ENCODE measurements around the gene RHCG.

Gene RHCG

GRCh38 chr15:89515477-89515876 lies 19.1 kb upstream of the RHCG start:
- H3K27ac Mint-ChIP-seq, result no peak overlapping the region
- no peaks in the 10 kb centered on the region for H3K4me1 Mint-ChIP-seq (ENCODE audit: low read depth)
- H3K27me3 Mint-ChIP-seq (ENCODE audit: low read depth), result peaks cover 22% of the 10 kb centered on the region
- H3K9me3 Mint-ChIP-seq, result no peaks in the 10 kb centered on the region
- no peak for DNase-seq (ENCODE audit: low spot score)
- H3K4me3 Mint-ChIP-seq, result no peak overlapping the region
- no peaks in the 10 kb centered on the region for H3K36me3 Mint-ChIP-seq (ENCODE audit: low read depth)

- no peaks in the 10 kb centered on the region for H3K4me1 Mint-ChIP-seq (ENCODE audit: low read depth)
- H3K36me3 Mint-ChIP-seq (ENCODE audit: low read depth), result no peaks in the 10 kb centered on the region
- no peak for DNase-seq (ENCODE audit: low spot score)
- no peaks in the 10 kb centered on the region for H3K9me3 Mint-ChIP-seq
- H3K27me3 Mint-ChIP-seq (ENCODE audit: low read depth), result peaks cover 27% of the 10 kb centered on the region
- H3K4me3 Mint-ChIP-seq, result no peak overlapping the region
- no peak overlapping the region for H3K27ac Mint-ChIP-seq
These were observed 18.4 kb upstream of the RHCG start for GRCh38 chr15:89514596-89515406.

DNA sequence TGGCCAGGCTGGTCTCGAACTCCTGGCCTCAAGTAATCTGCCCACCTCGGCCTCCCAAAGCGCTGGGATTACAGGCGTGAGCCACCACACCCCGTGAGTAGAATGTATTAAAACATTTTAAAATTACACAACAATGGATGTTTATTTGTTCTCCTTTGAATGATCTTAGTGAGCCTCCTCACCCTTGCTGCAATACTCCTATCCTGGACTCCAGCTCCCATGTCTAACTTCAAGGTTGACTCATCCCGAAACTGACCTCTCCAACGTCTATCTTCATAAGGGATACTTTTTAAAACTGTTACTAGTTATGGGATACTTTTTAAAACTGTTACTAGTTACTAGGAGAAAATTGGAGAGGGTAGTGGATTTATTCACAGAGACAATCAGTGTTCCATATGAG lies 17.8 kb upstream of the RHCG start:
- no peaks in the 10 kb centered on the region for H3K4me1 Mint-ChIP-seq (ENCODE audit: low read depth)
- H3K27ac Mint-ChIP-seq, result no peak overlapping the region
- no peak for DNase-seq (ENCODE audit: low spot score)
- H3K36me3 Mint-ChIP-seq (ENCODE audit: low read depth), result no peaks in the 10 kb centered on the region
- H3K4me3 Mint-ChIP-seq, result no peak overlapping the region
- H3K27me3 Mint-ChIP-seq (ENCODE audit: low read depth), result peaks cover 26% of the 10 kb centered on the region
- no peaks in the 10 kb centered on the region for H3K9me3 Mint-ChIP-seq

DNA sequence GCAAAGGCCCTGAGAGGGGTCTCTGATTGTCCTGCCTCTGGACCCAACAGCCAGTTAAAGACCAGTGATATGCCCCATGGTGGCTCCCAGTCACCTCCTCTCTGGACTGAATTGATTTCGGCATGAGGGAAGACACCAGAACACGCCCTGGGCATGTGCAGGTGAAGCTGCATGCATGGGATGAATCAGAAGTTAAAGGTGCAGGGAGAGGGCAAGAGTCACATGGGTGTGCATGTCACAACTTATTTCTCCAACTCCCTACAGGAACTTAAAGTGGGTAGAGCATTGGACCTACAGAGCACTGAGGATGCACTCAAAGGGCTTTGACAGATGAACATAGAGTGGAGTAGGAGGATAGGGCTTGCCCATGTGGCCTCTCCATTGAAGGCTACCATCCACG lies 16.9 kb upstream of the RHCG start:
- Mint-ChIP-seq H3K36me3 (ENCODE audit: low read depth) (no peaks in the 10 kb centered on the region), H3K9me3 (no peaks in the 10 kb centered on the region), H3K27ac (no peak overlapping the region), H3K4me3 (no peak overlapping the region), H3K4me1 (ENCODE audit: low read depth) (no peaks in the 10 kb centered on the region), H3K27me3 (ENCODE audit: low read depth) (peaks cover 26% of the 10 kb centered on the region)
- DNase-seq (ENCODE audit: low spot score), result no peak

- H3K27me3 Mint-ChIP-seq (ENCODE audit: low read depth), result peaks cover 25% of the 10 kb centered on the region
- DNase-seq (ENCODE audit: low spot score), result no peak
- H3K36me3 Mint-ChIP-seq (ENCODE audit: low read depth), result no peaks in the 10 kb centered on the region
- H3K9me3 Mint-ChIP-seq, result no peaks in the 10 kb centered on the region
- no peak overlapping the region for H3K4me3 Mint-ChIP-seq
- H3K4me1 Mint-ChIP-seq (ENCODE audit: low read depth), result no peaks in the 10 kb centered on the region
- no peak overlapping the region for H3K27ac Mint-ChIP-seq
These were observed 16.2 kb upstream of the RHCG start for GRCh38 chr15:89512631-89513030.

DNA sequence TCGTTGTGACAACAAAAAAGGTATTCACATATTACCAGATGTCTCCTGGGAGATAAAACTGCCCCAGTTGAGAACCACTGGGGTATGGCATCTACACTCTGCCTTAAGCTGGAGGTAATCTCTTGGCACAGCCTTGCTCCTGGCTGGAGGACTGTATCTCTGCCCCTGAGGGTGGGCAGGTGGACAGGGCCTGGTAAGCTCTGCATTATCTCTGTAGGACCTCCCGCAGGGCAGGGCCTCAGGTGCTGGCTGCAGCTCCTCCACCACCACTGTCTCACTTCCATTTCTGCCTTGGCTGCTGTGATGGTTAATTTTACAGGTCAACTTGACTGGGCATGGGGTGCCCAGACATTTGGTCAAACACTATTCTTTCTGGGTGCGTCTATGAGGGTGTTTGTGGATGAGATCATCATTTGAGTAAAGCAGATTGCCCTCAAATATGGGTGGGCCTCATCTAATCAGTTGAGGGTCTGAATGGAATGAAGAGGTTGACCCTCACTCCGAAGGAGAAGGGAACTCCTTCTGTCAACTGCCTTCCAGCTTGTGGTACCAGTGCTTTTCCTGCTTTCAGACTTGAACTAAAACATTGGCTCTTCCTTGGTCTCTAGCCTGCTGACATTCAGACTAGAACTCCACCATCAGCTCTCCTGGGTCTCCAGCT lies 9.8 kb upstream of the RHCG start:
- Mint-ChIP-seq H3K36me3 (ENCODE audit: low read depth) (no peaks in the 10 kb centered on the region), H3K4me1 (ENCODE audit: low read depth) (no peaks in the 10 kb centered on the region), H3K9me3 (no peaks in the 10 kb centered on the region), H3K27ac (no peak overlapping the region), H3K4me3 (no peak overlapping the region), H3K27me3 (ENCODE audit: low read depth) (peaks cover 12% of the 10 kb centered on the region)
- no peak for DNase-seq (ENCODE audit: low spot score)

GRCh38 chr15:89504166-89504565 lies 7.8 kb upstream of the RHCG start:
- no peaks in the 10 kb centered on the region for H3K4me1 Mint-ChIP-seq (ENCODE audit: low read depth)
- no peak overlapping the region for H3K4me3 Mint-ChIP-seq
- H3K27ac Mint-ChIP-seq, result no peak overlapping the region
- DNase-seq (ENCODE audit: low spot score), result no peak
- no peaks in the 10 kb centered on the region for H3K9me3 Mint-ChIP-seq
- no peaks in the 10 kb centered on the region for H3K36me3 Mint-ChIP-seq (ENCODE audit: low read depth)
- H3K27me3 Mint-ChIP-seq (ENCODE audit: low read depth), result peaks cover 7% of the 10 kb centered on the region

GRCh38 chr15:89502867-89503595 lies 6.6 kb upstream of the RHCG start:
- Mint-ChIP-seq H3K36me3 (ENCODE audit: low read depth) (no peaks in the 10 kb centered on the region), H3K27me3 (ENCODE audit: low read depth) (peaks cover 14% of the 10 kb centered on the region), H3K4me1 (ENCODE audit: low read depth) (no peaks in the 10 kb centered on the region), H3K4me3 (no peak overlapping the region), H3K9me3 (no peaks in the 10 kb centered on the region), H3K27ac (no peak overlapping the region)
- no peak for DNase-seq (ENCODE audit: low spot score)

- peaks cover 22% of the 10 kb centered on the region for H3K27me3 Mint-ChIP-seq (ENCODE audit: low read depth)
- H3K4me1 Mint-ChIP-seq (ENCODE audit: low read depth), result no peaks in the 10 kb centered on the region
- no peak overlapping the region for H3K4me3 Mint-ChIP-seq
- H3K9me3 Mint-ChIP-seq, result no peaks in the 10 kb centered on the region
- no peak for DNase-seq (ENCODE audit: low spot score)
- no peaks in the 10 kb centered on the region for H3K36me3 Mint-ChIP-seq (ENCODE audit: low read depth)
- H3K27ac Mint-ChIP-seq, result no peak overlapping the region
These were observed 5.3 kb upstream of the RHCG start for GRCh38 chr15:89501646-89502045.

GRCh38 chr15:89500397-89501270 lies 4.3 kb upstream of the RHCG start:
- Mint-ChIP-seq H3K4me1 (ENCODE audit: low read depth) (peaks cover 2% of the 10 kb centered on the region), H3K36me3 (ENCODE audit: low read depth) (no peaks in the 10 kb centered on the region), H3K9me3 (no peaks in the 10 kb centered on the region), H3K27me3 (ENCODE audit: low read depth) (peaks cover 30% of the 10 kb centered on the region), H3K27ac (no peak overlapping the region), H3K4me3 (no peak overlapping the region)
- DNase-seq (ENCODE audit: low spot score), result no peak

- no peak for DNase-seq (ENCODE audit: low spot score)
- Mint-ChIP-seq H3K4me3 (no peak overlapping the region), H3K27me3 (ENCODE audit: low read depth) (peaks cover 34% of the 10 kb centered on the region), H3K4me1 (ENCODE audit: low read depth) (peaks cover 3% of the 10 kb centered on the region), H3K27ac (no peak overlapping the region), H3K9me3 (no peaks in the 10 kb centered on the region), H3K36me3 (ENCODE audit: low read depth) (no peaks in the 10 kb centered on the region)
These were observed 2.8 kb upstream of the RHCG start for GRCh38 chr15:89499156-89499555.

DNA sequence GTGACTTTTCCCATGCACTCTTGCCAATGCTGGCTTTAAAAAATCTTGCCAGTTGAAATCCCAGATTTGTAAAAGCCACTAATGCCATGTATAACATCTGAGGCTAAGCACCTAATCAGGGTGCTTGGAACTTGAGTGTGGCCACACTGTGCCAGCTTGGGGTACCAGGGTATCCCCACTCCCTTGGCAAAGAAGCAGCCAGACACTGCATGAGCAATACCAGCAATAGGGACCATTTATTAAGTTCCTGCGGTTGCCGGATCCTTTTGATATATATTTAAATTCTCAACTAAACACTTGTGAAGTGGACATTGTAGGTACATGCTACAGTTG lies 2.2 kb upstream of the RHCG start:
- Mint-ChIP-seq H3K4me3 (no peak overlapping the region), H3K36me3 (ENCODE audit: low read depth) (no peaks in the 10 kb centered on the region), H3K27ac (no peak overlapping the region), H3K9me3 (no peaks in the 10 kb centered on the region), H3K27me3 (ENCODE audit: low read depth) (peaks cover 34% of the 10 kb centered on the region), H3K4me1 (ENCODE audit: low read depth) (peaks cover 3% of the 10 kb centered on the region)
- no peak for DNase-seq (ENCODE audit: low spot score)

GRCh38 chr15:89497231-89497630 lies 848 bp upstream of the RHCG start:
- H3K4me3 Mint-ChIP-seq, result no peak overlapping the region
- no peaks in the 10 kb centered on the region for H3K9me3 Mint-ChIP-seq
- H3K27ac Mint-ChIP-seq, result no peak overlapping the region
- H3K36me3 Mint-ChIP-seq (ENCODE audit: low read depth), result no peaks in the 10 kb centered on the region
- peaks cover 34% of the 10 kb centered on the region for H3K27me3 Mint-ChIP-seq (ENCODE audit: low read depth)
- DNase-seq (ENCODE audit: low spot score), result no peak
- peaks cover 3% of the 10 kb centered on the region for H3K4me1 Mint-ChIP-seq (ENCODE audit: low read depth)
